GM12891 (cell line): ENCODE data around the gene CCDC69.

Source experiments
- PAX5 ChIP-seq: IDR thresholded peaks from 2 replicates; pipeline ENCODE4 v1.6.1; 2011; ENCODE audit warnings: low read length, moderate library complexity, mild to moderate bottlenecking; ENCODE audit not compliant: insufficient read depth, severe bottlenecking
- POLR2A ChIP-seq: IDR thresholded peaks from 2 replicates; pipeline ENCODE4 v1.6.1; 2011; ENCODE audit warnings: low read depth, low read length, control low read depth
- POLR2AphosphoS5 ChIP-seq: IDR thresholded peaks from 2 replicates; pipeline ENCODE4 v1.6.1; 2011; ENCODE audit warnings: low read depth, low read length, control low read depth
- TAF1 ChIP-seq: IDR thresholded peaks from 2 replicates; pipeline ENCODE4 v1.6.1; 2011; ENCODE audit warnings: low read depth, low read length, control low read depth

- TF ChIP-seq POLR2AphosphoS5 (no peak), TAF1 (no peak), PAX5 (no peak), POLR2A (no peak)
Observed at GRCh38 chr5:151179489-151179840, 44.4 kb downstream of the CCDC69 start.
